Glutamatergic neuron (in vitro differentiated cells): ENCODE data around the gene CSDE1. TPM values are rescaled to one million over a fixed set of nuclear protein-coding genes. Genes with fewer than 3 reads are reported as not detected.
"Not testable (repeated sequence)": the region's sequence is repeated elsewhere in the genome, so short reads cannot be mapped to it uniquely, and the experiment has no call there.

Source experiments
- DNase-seq: peaks from one replicate; pipeline ENCODE4 v3.0.0; 2022
- H3K27ac Mint-ChIP-seq: one replicate; pipeline ENCODE4 v1.8.0; 2020; ENCODE audit warnings: mild to moderate bottlenecking, mixed read lengths, inconsistent platforms; ENCODE audit not compliant: unreplicated experiment
- H3K27me3 Mint-ChIP-seq: one replicate; pipeline ENCODE4 v1.8.0; 2020; ENCODE audit warnings: mild to moderate bottlenecking, moderate library complexity, mixed read lengths, inconsistent platforms; ENCODE audit not compliant: unreplicated experiment
- H3K36me3 Mint-ChIP-seq: one replicate; pipeline ENCODE4 v1.8.0; 2020; ENCODE audit warnings: mild to moderate bottlenecking, mixed read lengths, inconsistent platforms; ENCODE audit not compliant: unreplicated experiment
- H3K4me1 Mint-ChIP-seq: one replicate; pipeline ENCODE4 v1.8.0; 2020; ENCODE audit warnings: mild to moderate bottlenecking, low read depth, mixed read lengths, inconsistent platforms; ENCODE audit not compliant: unreplicated experiment
- H3K4me3 Mint-ChIP-seq: one replicate; pipeline ENCODE4 v1.8.0; 2020; ENCODE audit warnings: mild to moderate bottlenecking, mixed read lengths, inconsistent platforms; ENCODE audit not compliant: unreplicated experiment
- H3K9me3 Mint-ChIP-seq: one replicate; pipeline ENCODE4 v1.8.0; 2020; ENCODE audit warnings: mild to moderate bottlenecking, moderate library complexity, mixed read lengths, inconsistent platforms; ENCODE audit not compliant: unreplicated experiment
- CTCF ChIP-seq: fragments of 200-600 bp; sonication (generic); IDR thresholded peaks from one replicate; pipeline ENCODE4 v1.5.0; 2021; ENCODE audit not compliant: partially characterized antibody, unreplicated experiment
- total RNA-seq: library from RNA; stranded (reverse); fragmentation: NEBNext Ultra II Directional; extraction: Animal tissue kit (Norgen Biotek cat#: 25700); gene quantifications from one replicate; pipeline ENCODE4 v1.2.1, GENCODE V29; 2021; ENCODE audit not compliant: unreplicated experiment

Gene CSDE1
- total RNA-seq, 1 donor from 2014 or later, result 763 TPM

- peak overlapping the region; percentile 98 for H3K27ac Mint-ChIP-seq
- peaks cover 9% of the 10 kb centered on the region for H3K27me3 Mint-ChIP-seq
- TF ChIP-seq CTCF, result no peak
- no peak for DNase-seq
- peaks cover 11% of the 10 kb centered on the region for H3K9me3 Mint-ChIP-seq
- H3K4me3 Mint-ChIP-seq, result peak overlapping the region; percentile 95
- H3K4me1 Mint-ChIP-seq, result peaks cover 31% of the 10 kb centered on the region
- H3K36me3 Mint-ChIP-seq, result no peaks in the 10 kb centered on the region
Measured at GRCh38 chr1:114756009-114756892, 1.5 kb downstream of the CSDE1 start.

- no peaks in the 10 kb centered on the region for H3K36me3 Mint-ChIP-seq
- H3K4me1 Mint-ChIP-seq, result peaks cover 36% of the 10 kb centered on the region
- H3K27me3 Mint-ChIP-seq, result peaks cover 9% of the 10 kb centered on the region
- peak overlapping the region; percentile 95 for H3K4me3 Mint-ChIP-seq
- DNase-seq, result no peak
- H3K9me3 Mint-ChIP-seq, result peaks cover 11% of the 10 kb centered on the region
- no peak for TF ChIP-seq CTCF
- H3K27ac Mint-ChIP-seq, result peak overlapping the region; percentile 98
Measured at GRCh38 chr1:114755006-114755931, 2.5 kb downstream of the CSDE1 start.

GRCh38 chr1:114753702-114754101, 4.1 kb downstream of the CSDE1 start:
- Mint-ChIP-seq H3K4me3 (peak overlapping the region; percentile 41), H3K27me3 (peaks cover 10% of the 10 kb centered on the region), H3K4me1 (peaks cover 36% of the 10 kb centered on the region)

GRCh38 chr1:114753143-114753542, 4.6 kb downstream of the CSDE1 start:
- Mint-ChIP-seq H3K4me1 (peaks cover 34% of the 10 kb centered on the region), H3K27me3 (peaks cover 13% of the 10 kb centered on the region), H3K36me3 (no peaks in the 10 kb centered on the region), H3K4me3 (peak overlapping the region; percentile 21), H3K9me3 (peaks cover 10% of the 10 kb centered on the region), H3K27ac (no peak overlapping the region)
- TF ChIP-seq CTCF, result no peak
- no peak for DNase-seq

More at GRCh38 chr1:114753702-114754101, 4.1 kb downstream of the CSDE1 start:
- H3K9me3 Mint-ChIP-seq, result peaks cover 11% of the 10 kb centered on the region
- not testable (repeated sequence) for H3K36me3 Mint-ChIP-seq, DNase-seq, H3K27ac Mint-ChIP-seq

- no peak for TF ChIP-seq CTCF
- Mint-ChIP-seq H3K4me3 (no peak overlapping the region), H3K27me3 (peaks cover 4% of the 10 kb centered on the region), H3K27ac (no peak overlapping the region), H3K36me3 (no peaks in the 10 kb centered on the region), H3K4me1 (peaks cover 34% of the 10 kb centered on the region), H3K9me3 (no peaks in the 10 kb centered on the region)
- DNase-seq, result no peak
Measured at GRCh38 chr1:114750780-114751179, 7.0 kb downstream of the CSDE1 start.
